H1 (cell line): ENCODE measurements around the gene ACCSL. TPM values are rescaled to one million over a fixed set of nuclear protein-coding genes. Genes with fewer than 3 reads are reported as not detected.

ENCODE experiments used
- CREB1 ChIP-seq: IDR thresholded peaks from 2 replicates; pipeline ENCODE4 v1.6.1; 2012; ENCODE audit warnings: inconsistent platforms
- CTBP2 ChIP-seq: IDR thresholded peaks from 2 replicates; pipeline ENCODE4 v1.7.0; 2011; ENCODE audit warnings: borderline replicate concordance, mild to moderate bottlenecking, moderate library complexity, mixed read lengths, low read length; ENCODE audit not compliant: insufficient read depth, insufficient read length
- POU5F1 ChIP-seq: IDR thresholded peaks from 2 replicates; pipeline ENCODE4 v1.6.1; 2011; ENCODE audit warnings: low read depth, mild to moderate bottlenecking, low read length, moderate library complexity
- RNF2 ChIP-seq: fragments of 200-900, 300-1000 bp; sonication (generic); IDR thresholded peaks from 2 replicates; pipeline ENCODE4 v1.7.1; 2016; ENCODE audit warnings: borderline replicate concordance, low read depth, mild to moderate bottlenecking, antibody characterized with exemption, low read length; ENCODE audit not compliant: poor library complexity, severe bottlenecking; ENCODE audit errors: missing control alignments
- SUZ12 ChIP-seq: fragments of 200-600 bp; sonication (generic); IDR thresholded peaks from 2 replicates; pipeline ENCODE4 v1.6.1; 2012; ENCODE audit warnings: mild to moderate bottlenecking, inconsistent platforms, low read length, moderate library complexity, mixed read lengths
- TBP ChIP-seq: IDR thresholded peaks from 2 replicates; pipeline ENCODE4 v1.6.1; 2011; ENCODE audit warnings: low read depth, low read length, improper control_type of control experiment
- TCF12 ChIP-seq: IDR thresholded peaks from 2 replicates; pipeline ENCODE4 v1.6.1; 2011; ENCODE audit warnings: low read depth, mild to moderate bottlenecking, low read length
- polyA plus RNA-seq, 7 experiments: library from polyadenylated mRNA; depleted of rRNA in 3 of 7; stranded (reverse) in 5 of 7; unstranded in 2 of 7; fragments of >200 nt in 5 of 7; fragments of 200-250 nt in 2 of 7; gene quantifications; 1 replicate in 5 of 7; 2 replicates in 1 of 7; 4 replicates in 1 of 7; pipeline versions ENCODE4 v1.2.1 to v1.2.3, GENCODE V29; 2011 to 2013; ENCODE audit warnings: missing spikeins in 2 of 7, mixed read lengths in 2 of 7
- total RNA-seq: library from RNA; stranded (reverse); fragmentation: NEBNext Ultra II Directional; extraction: Animal tissue kit (Norgen Biotek cat#: 25700); gene quantifications from 2 replicates; pipeline ENCODE4 v1.2.1, GENCODE V29; 2021

ACCSL gene
- total and polyA plus RNA-seq, 2 of the 8 experiments (the other 6 are each of a cell fraction or from before 2014, with no cell fraction given): not detected

DNA sequence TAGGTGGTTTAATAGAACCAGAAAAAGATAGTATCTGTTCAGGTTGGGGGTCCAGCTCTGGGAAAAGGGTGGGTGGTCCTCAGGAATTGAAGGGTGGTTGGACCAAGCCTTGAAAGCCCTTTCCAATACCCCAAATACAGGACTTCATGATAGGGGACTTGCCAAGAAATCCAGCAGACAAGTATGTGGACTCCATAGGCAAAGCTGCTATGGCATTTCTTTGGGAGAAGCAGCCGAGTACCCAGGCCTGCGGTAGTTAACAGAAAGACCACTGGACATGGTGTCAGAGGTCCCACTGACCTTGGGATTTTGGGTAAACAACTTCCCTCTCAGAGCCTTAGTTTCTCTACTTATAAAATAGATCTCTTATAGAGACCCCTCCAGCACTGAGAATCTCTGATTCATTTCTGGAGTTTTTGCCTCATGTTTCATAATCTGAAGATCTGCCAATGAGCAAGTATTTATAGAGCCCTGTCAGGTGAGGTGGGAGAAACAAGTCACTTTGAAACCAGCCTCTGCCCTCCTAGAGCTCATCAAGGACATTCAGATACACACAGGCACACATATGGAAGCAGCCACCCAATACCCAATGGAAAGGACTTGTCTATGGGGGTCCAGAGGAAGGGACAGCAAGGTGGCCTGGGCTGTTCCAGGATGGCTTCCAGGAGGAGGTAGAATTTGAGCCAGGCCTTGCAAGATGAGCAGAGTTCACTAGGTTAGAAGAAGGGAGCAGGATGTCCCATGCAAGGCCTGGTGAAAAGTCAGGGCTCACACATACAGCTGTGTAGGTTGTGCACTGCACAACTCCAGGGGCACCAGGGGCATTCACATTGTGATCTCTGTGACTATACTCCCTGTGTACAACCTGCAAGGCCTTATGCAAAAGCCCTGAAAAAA, 31.0 kb upstream of the ACCSL start (continued):
- TF ChIP-seq RNF2 (no peak), SUZ12 (no peak), TBP (no peak), POU5F1 (no peak), CREB1 (no peak), CTBP2 (no peak), TCF12 (no peak)
